Activated CD8-positive, alpha-beta memory T cell treated with anti-CD3 and anti-CD28 coated beads for 48 hours (primary cell): ENCODE measurements around the gene POLR3H.
"Not testable (repeated sequence)": the region's sequence is repeated elsewhere in the genome, so short reads cannot be mapped to it uniquely, and the experiment has no call there.

Source experiments
- DNase-seq, 3 experiments: peaks; one replicate each; pipeline ENCODE4 v3.0.0-alpha.2; 2020; ENCODE audit warnings: low read depth in 2 of 3, low spot score in 2 of 3

Gene POLR3H, protein sequence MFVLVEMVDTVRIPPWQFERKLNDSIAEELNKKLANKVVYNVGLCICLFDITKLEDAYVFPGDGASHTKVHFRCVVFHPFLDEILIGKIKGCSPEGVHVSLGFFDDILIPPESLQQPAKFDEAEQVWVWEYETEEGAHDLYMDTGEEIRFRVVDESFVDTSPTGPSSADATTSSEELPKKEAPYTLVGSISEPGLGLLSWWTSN

DNA sequence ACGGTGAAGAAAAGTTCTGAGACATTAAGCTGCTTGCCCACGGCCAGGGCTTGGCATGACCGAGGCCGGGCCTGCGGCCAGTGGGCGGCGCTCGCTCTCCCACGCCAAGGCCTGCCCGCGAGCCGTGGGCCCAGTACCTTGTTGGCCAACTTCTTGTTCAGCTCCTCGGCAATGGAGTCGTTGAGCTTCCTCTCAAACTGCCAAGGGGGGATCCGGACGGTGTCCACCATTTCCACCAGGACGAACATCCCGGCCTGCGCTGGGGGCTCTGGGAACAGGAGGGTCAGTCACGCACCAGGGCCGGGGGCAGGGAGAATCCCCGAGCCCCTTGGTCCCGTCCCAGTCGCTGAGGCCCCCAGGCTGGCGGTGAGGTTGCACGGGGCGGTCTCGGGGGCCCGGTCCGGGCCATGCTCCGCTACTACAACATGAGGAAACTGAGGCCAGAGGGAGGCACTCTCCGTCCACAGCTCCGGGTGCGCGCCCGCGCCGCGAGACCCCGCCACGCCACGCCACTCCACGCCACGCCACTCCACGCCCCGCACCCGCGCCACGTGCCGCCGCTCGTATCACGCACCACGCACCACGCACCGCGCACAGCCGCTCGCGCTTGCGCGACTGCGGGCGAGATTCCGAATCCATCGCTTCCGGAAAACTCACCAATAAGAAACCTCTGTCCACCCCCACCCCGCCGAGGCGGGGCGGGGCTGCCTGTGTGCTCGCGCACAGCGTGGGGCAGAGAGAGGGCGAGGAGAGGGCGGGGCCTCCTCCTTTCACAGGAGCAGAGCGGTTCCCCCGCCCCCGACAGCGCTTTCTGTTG is at the start of gene POLR3H:
Gene POLR3H, minus strand, starts transcription at position 617 of the 817 bp plus-strand sequence. Its CDS starts 369 bp downstream, at position 248.
- DNase-seq, result peak; percentile 86 to 95 (median 88)

DNA sequence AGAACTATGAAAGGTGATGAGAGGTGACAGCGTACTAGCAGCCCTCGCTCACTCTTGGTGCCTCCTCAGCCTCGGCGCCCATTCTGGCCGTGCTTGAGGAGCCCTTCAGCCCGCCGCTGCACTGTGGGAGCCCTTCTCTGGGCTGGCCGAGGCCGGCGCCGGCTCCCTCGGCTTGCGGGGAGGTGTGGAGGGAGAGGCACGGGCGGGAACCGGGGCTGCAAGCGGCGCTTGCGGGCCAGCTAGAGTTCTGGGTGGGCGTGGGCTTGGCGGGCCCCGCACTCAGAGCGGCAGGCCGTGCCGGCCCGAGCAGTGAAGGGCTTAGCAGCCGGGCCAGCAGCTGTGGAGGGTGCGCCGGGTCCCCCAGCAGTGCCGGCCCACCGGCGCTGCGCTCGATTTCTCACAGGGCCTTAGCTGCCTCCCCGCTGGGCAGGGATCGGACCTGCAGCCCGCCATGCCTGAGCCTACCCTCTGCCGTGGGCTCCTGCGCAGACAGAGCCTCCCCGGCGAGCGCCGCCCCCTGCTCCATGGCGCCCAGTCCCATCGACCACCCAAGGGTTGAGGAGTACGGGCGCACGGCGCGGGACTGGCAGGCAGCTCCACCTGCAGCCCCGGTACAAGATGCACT is 49.2 kb upstream of the POLR3H start:
- DNase-seq, result not testable (repeated sequence)

DNA sequence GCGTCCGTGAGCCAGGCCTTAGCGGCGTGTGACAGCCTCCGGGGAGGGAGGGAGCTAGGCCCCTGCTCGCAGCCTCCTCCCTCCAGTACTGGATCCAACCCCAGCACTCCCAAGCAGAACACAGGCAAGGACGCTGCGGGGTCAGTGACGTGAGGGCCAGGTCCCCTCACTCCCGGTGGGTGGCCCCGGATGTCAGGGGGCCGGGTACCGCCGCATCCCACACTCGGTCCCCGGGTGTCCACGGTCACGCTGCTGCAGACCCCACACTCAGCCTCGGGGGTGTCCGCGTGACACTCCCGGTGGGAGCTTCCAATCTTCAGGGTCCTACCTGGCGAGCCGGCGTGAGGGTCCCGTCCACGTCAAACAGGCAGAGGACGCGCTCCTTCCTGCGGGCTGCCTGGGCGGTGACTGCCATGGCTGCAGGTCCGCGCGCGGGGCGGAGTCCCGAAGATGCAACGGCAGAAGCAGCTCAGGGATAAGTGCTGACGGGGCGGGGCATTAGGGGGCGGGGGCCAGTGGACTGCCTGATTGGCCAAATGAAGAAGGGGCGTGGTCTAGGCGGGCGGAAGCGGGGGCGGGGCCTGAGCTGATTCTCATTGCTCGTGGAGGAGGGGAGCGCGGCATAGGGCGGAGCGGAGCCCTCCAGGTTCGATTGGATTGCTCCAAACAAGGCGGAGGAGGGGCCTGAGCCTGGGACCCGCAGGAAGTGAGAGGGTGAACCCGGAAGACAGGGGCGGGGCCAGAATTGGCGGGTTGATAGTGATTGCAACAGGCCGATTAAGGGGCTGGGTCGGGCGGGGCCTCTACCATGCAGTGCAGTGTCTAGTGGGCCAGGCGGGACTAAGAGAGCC is 45.3 kb upstream of the POLR3H start, which contains the start of gene PMM1:
Gene PMM1, minus strand, starts transcription at position 450 of the 851 bp plus-strand sequence. Its CDS starts 35 bp downstream, at position 415.
- peak; percentile 100 for DNase-seq

DNA sequence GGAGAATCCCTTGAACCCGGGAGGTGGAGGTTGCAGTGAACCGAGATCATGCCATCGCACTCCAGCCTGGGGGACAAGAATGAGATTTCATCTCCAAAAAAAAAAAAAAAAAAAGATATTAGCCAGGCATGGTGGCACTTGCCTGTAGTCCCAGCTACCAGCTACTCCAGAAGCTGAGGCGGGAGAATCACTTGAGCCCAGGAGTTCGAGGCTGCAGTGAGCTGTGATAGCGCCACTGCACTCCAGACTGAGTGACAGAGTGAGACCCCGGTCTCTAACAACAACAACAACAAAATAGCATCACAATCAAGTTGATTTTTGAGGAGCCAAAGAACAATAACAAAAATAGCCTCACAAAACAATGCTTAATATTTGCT is 43.1 kb upstream of the POLR3H start:
- DNase-seq, result no peak

DNA sequence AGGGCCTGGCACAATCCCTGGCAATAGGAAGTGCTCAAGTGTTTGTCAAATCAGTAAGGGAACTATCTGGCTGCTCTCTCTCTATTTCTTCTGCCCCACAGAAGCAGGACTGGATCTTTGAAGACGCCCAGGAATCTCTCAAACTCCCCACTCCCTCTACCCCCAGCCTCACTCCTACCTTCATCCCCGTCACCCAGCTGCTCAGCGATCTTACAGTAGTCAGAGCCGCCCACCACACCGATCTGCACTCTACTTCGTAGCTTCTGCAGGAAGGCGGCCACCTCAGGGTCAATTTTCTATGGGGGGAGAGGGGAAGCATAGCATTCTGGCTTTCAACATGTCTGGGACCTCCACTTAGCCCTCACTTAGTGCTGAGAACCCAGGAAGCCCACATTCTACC is 41.6 kb upstream of the POLR3H start:
- no peak for DNase-seq

DNA sequence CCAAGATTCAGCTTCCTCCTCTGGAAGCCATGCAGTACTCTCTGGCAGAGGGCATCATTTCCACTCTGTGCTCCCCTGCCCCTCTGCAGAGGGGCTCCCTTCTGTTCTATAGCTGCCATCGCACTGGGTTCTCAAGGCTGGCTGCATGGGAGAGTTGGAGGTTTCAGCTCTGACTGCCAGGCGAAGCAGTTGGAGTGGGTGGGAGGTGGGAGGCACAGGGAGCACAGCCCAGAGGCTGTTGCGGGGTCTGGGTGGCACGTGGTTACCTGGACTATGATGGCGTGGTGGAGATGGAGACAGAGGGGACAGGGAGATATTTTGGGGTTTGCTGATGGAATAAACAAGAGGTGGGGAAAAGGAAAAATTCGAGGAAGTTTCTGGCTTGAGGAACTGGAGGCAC is 40.6 kb upstream of the POLR3H start:
- no peak for DNase-seq

DNA sequence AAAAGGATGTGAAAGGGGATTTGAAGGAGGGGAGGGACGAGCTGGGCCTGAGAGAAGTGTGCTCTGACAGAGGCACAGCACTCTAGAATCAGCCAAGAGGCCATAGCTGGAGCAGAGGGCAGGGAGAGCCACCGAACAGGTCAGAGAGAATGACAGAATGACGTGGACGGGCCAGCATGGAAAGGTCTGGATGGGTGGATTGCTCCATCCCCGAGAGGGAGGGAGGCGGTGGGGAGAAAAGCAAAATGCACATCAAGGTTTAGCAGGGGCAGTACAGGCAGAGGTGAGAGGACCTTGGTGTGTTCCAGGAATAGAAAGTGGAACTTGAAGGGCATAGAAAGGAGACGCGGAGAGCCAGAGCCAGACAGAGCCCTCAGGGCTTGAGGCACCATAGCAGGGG is 38.4 kb upstream of the POLR3H start:
- no peak for DNase-seq

DNA sequence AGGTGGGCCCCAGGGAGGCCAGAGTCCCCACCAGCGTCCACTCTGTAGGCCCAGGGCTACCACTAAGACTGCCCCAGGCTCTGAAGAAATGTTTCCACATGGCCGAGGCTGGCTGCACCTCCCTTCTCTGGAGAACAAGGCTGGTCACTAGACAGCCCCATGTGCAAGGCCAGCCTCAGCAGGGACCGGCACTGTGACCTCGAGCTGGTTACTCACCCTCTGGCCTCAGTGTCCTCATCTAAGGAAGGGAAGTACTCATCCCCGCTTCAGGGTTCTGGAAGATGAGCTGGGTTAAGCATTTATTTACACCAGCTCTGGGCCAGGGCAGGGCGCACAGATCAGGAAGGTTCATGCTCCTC is 35.7 kb upstream of the POLR3H start:
- DNase-seq, result no peak

DNA sequence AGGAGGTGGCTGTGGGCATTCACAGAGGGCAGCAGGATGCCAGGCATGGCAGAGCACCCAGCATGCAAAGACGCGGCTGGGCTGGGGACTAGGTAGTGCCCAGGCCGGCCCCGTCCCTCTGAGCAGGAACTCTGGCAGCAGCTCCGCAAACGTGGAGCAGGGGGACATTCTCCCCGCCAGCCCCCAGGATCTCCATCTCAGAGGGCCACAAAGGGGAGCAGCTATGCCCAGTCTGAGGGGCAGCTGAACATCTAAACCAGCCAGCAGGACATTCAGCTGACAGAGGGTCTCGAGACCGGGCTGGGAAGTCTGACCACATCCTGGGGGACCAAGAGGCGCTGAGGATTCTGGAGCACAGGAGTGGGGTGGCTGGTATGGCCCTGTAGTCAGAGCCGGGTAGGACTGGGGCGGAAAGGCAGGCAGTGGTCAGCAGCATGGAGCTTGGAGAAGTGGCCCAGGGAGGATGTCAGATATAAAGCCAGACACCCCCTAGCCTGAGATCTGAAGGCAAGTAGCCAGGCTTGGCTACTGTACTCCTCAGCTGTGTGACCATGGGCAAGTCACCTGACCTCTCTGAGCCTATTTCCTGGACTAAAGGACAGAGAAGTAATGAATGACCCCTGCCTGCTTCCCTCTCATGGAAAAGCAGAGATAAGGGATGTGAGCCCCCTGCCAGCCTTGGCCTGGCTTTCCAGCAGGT is 35.2 kb upstream of the POLR3H start:
- no peak for DNase-seq

DNA sequence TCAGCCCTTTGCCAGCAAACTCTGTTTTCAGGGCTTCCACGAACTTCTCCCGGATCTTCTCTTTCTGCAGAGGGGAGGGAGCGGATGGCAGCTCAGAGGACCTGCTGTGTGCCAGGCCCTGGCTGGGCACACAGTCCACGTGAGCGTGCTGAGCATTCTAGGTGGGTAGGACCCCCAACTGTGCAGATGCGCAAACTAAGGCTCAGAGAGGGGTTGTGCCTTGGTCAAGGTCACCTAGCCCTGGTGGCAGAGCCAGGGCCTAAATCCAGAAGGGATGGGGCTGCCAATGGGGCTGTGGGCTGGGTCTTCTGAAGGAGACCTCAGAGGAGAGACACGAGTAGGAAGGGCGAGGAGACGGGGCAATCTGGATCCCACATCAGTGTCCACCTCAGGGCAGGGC is 34.5 kb upstream of the POLR3H start:
- no peak for DNase-seq

DNA sequence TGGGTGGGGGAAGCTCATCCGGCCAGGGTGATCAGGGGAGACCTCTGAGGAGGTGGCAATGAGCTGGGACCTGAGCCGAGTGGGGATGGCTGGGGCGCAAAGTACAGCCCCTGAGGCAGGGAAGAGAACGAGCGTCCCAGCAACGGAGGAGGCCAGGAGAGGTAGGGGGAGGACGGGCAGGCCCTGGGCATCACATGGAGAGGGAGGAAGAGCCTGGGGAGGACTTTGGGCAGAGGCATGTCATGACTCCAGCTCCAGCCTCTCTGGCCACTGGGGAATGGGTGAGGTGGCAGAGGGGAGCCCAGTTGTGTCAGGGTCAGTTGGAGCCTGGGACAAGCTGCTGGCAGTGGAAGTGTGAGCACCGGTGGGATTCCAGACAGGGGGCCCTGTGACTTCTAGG is 33.8 kb upstream of the POLR3H start:
- DNase-seq, result no peak

DNA sequence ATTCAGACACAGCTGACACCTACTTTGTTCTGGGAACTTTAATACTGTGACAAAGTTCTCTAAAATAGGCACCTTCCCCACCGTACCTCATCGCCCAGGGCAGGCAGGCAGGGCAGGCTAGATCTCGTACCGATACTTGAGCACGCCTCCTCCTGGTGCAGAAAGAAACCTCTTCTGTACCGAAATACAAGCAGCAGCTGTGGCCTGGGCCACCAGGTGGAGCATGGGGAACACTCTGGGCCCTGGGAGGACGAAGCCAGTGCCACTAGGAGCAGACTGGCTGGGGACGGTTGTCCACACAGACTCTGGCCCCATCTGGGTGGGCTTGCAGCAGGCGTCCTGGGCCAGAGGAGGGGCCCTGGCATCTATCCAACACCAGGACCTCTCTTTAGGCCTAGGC is 32.6 kb upstream of the POLR3H start:
- DNase-seq, result no peak

DNA sequence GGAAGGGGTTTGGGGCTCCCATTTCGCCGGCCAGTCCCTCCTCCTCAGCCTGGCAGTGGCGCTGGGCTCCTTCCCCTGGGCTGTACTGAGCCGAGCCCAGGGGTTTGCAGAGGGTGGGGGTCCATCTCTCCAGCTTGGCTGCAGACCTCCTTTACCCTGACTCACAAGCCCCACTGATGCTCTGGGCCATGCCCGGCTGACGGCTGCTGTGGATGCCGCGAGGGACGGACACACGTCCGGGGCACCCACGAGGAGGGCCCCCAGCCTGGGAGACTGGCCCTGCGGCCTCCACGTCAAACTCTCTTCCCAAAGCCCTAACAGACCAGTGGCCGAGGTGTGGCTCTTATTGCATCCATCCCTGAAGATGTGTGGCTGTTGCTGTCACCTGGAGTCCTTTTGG is 31.3 kb upstream of the POLR3H start:
- DNase-seq, result no peak

DNA sequence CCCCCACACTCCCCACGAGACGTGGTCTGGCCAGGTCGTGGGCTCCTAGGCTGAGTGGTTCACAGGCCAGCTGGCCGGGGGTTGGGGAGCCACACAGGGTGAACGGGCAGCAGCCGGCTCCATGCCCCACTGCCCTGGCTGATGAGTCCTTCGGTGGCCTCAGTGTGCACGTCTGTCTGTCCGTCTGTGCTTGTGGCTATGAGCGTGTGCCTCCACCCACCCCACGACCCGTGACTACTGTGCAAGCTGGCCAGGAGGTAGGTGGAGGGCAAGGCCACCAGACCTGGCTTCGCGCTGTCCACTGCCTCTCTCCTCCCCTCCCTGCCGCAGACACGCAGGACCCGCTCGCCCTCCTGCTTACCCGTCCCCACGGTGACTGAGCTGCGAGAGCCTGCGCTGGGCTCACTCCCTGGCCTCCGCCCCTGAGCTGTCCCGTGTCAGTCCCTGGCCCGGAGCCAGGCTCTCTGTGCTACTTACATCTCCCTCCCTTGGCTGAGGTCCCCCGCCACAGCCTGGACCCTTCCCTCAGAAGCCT is 30.6 kb upstream of the POLR3H start:
- no peak for DNase-seq

DNA sequence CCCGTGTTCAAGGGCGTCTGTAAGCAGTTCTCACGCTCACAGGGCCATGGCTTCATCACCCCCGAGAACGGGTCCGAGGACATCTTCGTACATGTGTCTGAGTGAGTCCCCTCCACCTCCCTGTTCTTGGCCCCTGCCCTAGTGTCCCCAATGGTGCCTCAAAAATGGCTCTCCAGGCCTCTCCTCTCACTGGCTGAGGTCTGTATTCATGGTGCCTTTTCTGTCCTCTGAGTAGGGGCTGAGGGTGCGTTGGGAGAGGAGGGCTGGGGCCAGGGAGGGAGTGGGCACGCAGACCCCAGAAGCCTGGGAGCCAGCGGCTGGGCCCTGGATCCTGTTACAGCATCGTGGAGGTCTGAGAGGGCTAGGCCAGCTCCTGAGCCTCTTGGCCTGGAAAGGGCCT is 29.4 kb upstream of the POLR3H start:
- no peak for DNase-seq

DNA sequence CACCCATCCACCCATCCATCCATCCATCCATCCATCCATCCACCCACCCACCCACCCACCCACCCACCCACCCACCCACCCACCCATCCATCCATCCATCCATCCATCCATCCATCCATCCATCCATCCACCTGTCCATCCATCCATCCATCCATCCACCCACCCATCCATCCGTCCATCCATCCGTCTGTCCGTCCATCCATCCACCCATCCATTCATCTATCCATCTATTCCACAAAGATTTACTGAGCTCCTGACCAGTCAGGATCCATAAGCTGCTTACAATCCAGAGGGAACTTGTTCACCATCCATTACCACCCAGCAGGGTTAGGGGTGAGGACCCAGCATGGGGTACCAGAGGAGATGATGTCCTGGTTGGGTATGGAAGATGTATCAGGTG is 28.0 kb upstream of the POLR3H start:
- DNase-seq, result not testable (repeated sequence)

DNA sequence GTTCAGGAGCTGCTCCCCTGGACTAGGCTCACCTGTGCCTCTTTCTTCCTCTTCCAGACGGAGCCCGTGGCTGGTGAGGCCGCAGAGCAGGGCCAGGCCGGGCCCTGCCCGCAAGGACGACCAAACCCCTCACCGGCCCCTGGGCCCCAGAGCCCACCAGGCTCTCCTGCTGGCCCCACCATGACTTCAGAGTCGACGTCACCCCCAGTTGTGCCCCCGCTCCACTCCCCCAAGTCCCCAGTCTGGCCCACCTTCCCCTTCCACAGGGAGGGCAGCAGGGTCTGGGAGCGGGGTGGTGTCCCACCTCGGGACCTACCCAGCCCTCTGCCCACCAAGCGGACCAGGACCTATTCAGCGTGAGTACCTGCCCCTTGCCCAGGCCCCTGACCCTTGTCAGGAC is 27.5 kb upstream of the POLR3H start:
- DNase-seq, result no peak

DNA sequence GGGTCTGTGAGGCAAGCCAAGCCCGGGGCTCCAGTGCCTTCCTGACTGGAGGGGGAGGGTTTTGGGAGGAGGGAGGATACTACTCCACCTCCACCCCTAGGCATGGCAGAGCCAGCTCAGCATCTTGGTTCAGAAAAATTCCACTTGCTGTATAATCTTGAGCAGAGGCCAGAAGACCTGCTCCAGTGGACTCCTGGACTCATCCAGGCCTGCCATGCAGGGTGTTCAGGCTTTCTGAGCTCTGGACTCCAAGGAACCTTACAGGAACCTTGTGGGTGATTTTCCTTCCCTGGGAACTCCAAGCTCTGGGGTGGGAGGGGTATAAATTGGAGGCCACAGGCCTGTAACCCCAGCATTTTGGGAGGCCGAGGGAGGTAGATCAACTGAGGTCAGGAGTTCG is 26.0 kb upstream of the POLR3H start:
- DNase-seq, result no peak

DNA sequence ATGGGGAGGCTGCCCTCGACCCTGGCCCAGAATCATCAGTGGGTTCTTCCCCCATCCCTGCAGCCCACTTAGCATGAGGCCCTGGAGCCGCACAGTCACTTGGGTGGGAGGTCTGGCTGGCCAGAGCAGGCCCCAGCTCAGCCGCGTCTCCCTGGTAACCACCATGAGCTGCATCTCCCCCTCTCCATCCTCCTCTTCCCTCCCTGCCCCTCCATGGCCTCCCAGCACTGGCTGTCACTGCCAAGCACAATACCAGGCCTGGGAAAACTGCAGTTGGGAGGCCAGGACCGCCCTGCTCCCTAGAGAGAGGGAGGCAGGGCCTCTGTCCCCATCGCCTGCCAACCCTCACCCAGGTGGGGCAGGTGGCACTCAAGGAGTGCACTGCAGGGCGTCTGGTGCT is 24.5 kb upstream of the POLR3H start:
- no peak for DNase-seq

DNA sequence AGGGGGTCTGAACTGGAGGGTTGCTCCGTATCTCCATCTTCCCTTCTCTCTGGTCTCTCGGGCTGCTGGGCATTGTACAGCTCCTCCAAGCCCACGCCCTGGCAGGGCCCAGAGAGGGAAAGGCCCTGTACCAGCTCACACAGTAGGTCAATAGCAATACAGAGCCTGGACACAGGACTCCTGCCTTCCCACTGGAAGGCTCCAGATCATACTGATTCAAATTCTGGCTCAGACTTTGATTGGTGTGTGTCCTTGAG is 23.2 kb upstream of the POLR3H start:
- no peak for DNase-seq
